Left hindlimb (tissue), 1 donor: Measurements from ENCODE around the gene SYNGAP1.
A peak's percentile ranks its signal among the peaks of the same experiment; 100 is the strongest.

ENCODE experiments used
- DNase-seq: peaks from one replicate; pipeline ENCODE4 v3.0.0-alpha.2; 2018

Gene SYNGAP1

GRCh38 chr6:33405386-33405940 is 14.4 kb upstream of the SYNGAP1 start:
- DNase-seq = peak; percentile 18

GRCh38 chr6:33406126-33406525 is 13.7 kb upstream of the SYNGAP1 start:
- DNase-seq = no peak

GRCh38 chr6:33407132-33407718 is 12.6 kb upstream of the SYNGAP1 start:
- peak; percentile 6 for DNase-seq

GRCh38 chr6:33410050-33410710 is 9.7 kb upstream of the SYNGAP1 start:
- DNase-seq = peak; percentile 99

GRCh38 chr6:33410711-33411631 is 8.9 kb upstream of the SYNGAP1 start, which contains the start of gene PHF1:
Gene PHF1, plus strand, starts transcription at chr6:33411014. Its CDS starts 1,250 bp downstream, at chr6:33412264.
- no peak for DNase-seq

- no peak for DNase-seq
These were observed 8.2 kb upstream of the SYNGAP1 start for GRCh38 chr6:33411632-33412005.

- DNase-seq = peak; percentile 21
These were observed 7.5 kb upstream of the SYNGAP1 start for GRCh38 chr6:33412140-33413009.

GRCh38 chr6:33413241-33414120 is 6.4 kb upstream of the SYNGAP1 start:
- peak; percentile 19 for DNase-seq

- DNase-seq = peak; percentile 35
These were observed 5.1 kb upstream of the SYNGAP1 start for GRCh38 chr6:33414592-33415271.

- DNase-seq = peak; percentile 18
These were observed 4.0 kb upstream of the SYNGAP1 start for GRCh38 chr6:33415831-33416230.

GRCh38 chr6:33416386-33417127 is 3.3 kb upstream of the SYNGAP1 start:
- peak; percentile 25 for DNase-seq

- no peak for DNase-seq
These were observed 2.5 kb upstream of the SYNGAP1 start for GRCh38 chr6:33417128-33417902.

GRCh38 chr6:33417903-33418689 is 1.8 kb upstream of the SYNGAP1 start, which contains the start of gene CUTA:
Gene CUTA, minus strand, starts transcription at chr6:33418107. Its CDS starts 107 bp downstream, at chr6:33418000.
- peak; percentile 100 for DNase-seq

- DNase-seq = peak; percentile 33
These were observed 1.1 kb upstream of the SYNGAP1 start for GRCh38 chr6:33418690-33419291.

GRCh38 chr6:33420491-33421343 is 852 bp downstream of the SYNGAP1 start:
- DNase-seq = no peak

- DNase-seq = no peak
These were observed 1.4 kb downstream of the SYNGAP1 start for GRCh38 chr6:33421344-33421643.

- DNase-seq = no peak
These were observed 3.9 kb downstream of the SYNGAP1 start for GRCh38 chr6:33423777-33424176.
